Keratinocyte (primary cell): ENCODE results near the gene FAM163A. TPM values are rescaled to one million over a fixed set of nuclear protein-coding genes. Genes with fewer than 3 reads are reported as not detected.

ENCODE experiments used
- DNase-seq: peaks from one replicate; pipeline ENCODE4 v3.0.0-alpha.2; 2011; ENCODE audit warnings: low read depth, missing footprints, low spot score
- FAIRE-seq: peaks from 2 replicates; lab custom pipeline; 2011; peaks lifted over from hg19 to GRCh38; lab: Jason Lieb, UNC
- H2AFZ ChIP-seq: 2 replicates; pipeline ENCODE4 v1.6.0; 2012; ENCODE audit warnings: low read length, control low read depth, inconsistent platforms; ENCODE audit not compliant: control insufficient read depth
- H3K27ac ChIP-seq: 2 replicates; pipeline ENCODE4 v1.5.1; 2011; ENCODE audit warnings: low read length; ENCODE audit not compliant: control insufficient read depth, insufficient read depth
- H3K27me3 ChIP-seq: 3 replicates; pipeline ENCODE4 v1.6.0; 2011; ENCODE audit warnings: low read length; ENCODE audit not compliant: control insufficient read depth, insufficient read depth; ENCODE audit errors: extremely low read depth
- H3K36me3 ChIP-seq, 2 experiments: 2 replicates in 1 of 2; 3 replicates in 1 of 2; pipeline ENCODE4 v1.5.1; 2011; ENCODE audit warnings: low read length in 2 of 2, mild to moderate bottlenecking in 1 of 2; ENCODE audit not compliant: control insufficient read depth in 2 of 2, insufficient read depth in 2 of 2; ENCODE audit errors: extremely low read depth in 1 of 2
- H3K4me1 ChIP-seq: 3 replicates; pipeline ENCODE4 v1.5.1; 2011; ENCODE audit warnings: low read length; ENCODE audit not compliant: control insufficient read depth, insufficient read depth; ENCODE audit errors: extremely low read depth
- H3K4me2 ChIP-seq: 3 replicates; pipeline ENCODE4 v1.6.0; 2011; ENCODE audit warnings: low read depth, low read length; ENCODE audit not compliant: control insufficient read depth, insufficient read depth; ENCODE audit errors: extremely low read depth
- H3K4me3 ChIP-seq, 3 experiments: fragments of 200-600 bp in 1 of 3; sonication (generic) in 1 of 3; 2 replicates in 2 of 3; 3 replicates in 1 of 3; pipeline ENCODE4 v1.5.1; 2011 to 2016; ENCODE audit warnings: low read length in 3 of 3, mild to moderate bottlenecking in 3 of 3, control low read depth in 2 of 3, inconsistent platforms in 1 of 3, low read depth in 1 of 3, mixed read lengths in 1 of 3, mixed run types in 1 of 3, moderate library complexity in 1 of 3; ENCODE audit not compliant: control insufficient read depth in 2 of 3, insufficient read depth in 2 of 3; ENCODE audit errors: extremely low read depth in 1 of 3
- H3K79me2 ChIP-seq: 2 replicates; pipeline ENCODE4 v1.6.0; 2012; ENCODE audit warnings: low read length; ENCODE audit not compliant: control insufficient read depth, insufficient read depth
- H3K9ac ChIP-seq: 3 replicates; pipeline ENCODE4 v1.6.0; 2011; ENCODE audit warnings: low read length; ENCODE audit not compliant: control insufficient read depth, insufficient read depth; ENCODE audit errors: extremely low read depth
- H3K9me1 ChIP-seq: 3 replicates; pipeline ENCODE4 v1.6.0; 2011; ENCODE audit warnings: low read length; ENCODE audit not compliant: control insufficient read depth, insufficient read depth; ENCODE audit errors: extremely low read depth
- H3K9me3 ChIP-seq: 2 replicates; pipeline ENCODE4 v1.5.1; 2012; ENCODE audit warnings: low read depth, low read length; ENCODE audit not compliant: control insufficient read depth
- H4K20me1 ChIP-seq: 3 replicates; pipeline ENCODE4 v1.6.0; 2011; ENCODE audit warnings: low read length; ENCODE audit not compliant: control insufficient read depth, insufficient read depth; ENCODE audit errors: extremely low read depth
- EZH2 ChIP-seq: IDR thresholded peaks from one replicate; pipeline ENCODE4 v1.6.1; 2012; ENCODE audit warnings: inconsistent platforms, mild to moderate bottlenecking, low read length, moderate library complexity
- dilution Hi-C: fragments of 300-500 bp; cut with MboI; formaldehyde crosslinking; loops from one replicate; pipeline ENCODE4 v1.7.0; 2020; ENCODE audit warnings: low sequenced_read_pairs; ENCODE audit not compliant: extremely low pct_ligation_motif_present
- polyA plus RNA-seq, 5 experiments: library from polyadenylated mRNA; depleted of rRNA in 3 of 5; stranded (reverse) in 3 of 5; stranded (forward) in 1 of 5; unstranded in 1 of 5; fragments of >200 nt; gene quantifications; 1 replicate in 1 of 5; 2 replicates in 3 of 5; 3 replicates in 1 of 5; pipeline versions ENCODE4 v1.2.1 to v1.2.3, GENCODE V29; 2011 to 2012; ENCODE audit warnings: missing spikeins in 2 of 5, low read depth in 1 of 5, low replicate concordance in 1 of 5
- TF ChIP-seq, protein P1 (sequence below), 3 experiments: IDR thresholded peaks in 1 of 3; conservative IDR thresholded peaks in 1 of 3; optimal IDR thresholded peaks in 1 of 3; 2 replicates in 2 of 3; 3 replicates in 1 of 3; pipeline versions ENCODE3 to v1.5.1; 2011; ENCODE audit warnings: low read length in 3 of 3, mild to moderate bottlenecking in 3 of 3, moderate library complexity in 2 of 3, control low read depth in 1 of 3, inconsistent platforms in 1 of 3; ENCODE audit not compliant: insufficient read depth in 2 of 3; ENCODE audit errors: extremely low read depth in 1 of 3

Gene FAM163A
- polyA plus RNA-seq, 1 donor (not counting 4 experiments of a cell fraction or from before 2014, with no cell fraction given): not detected

DNA sequence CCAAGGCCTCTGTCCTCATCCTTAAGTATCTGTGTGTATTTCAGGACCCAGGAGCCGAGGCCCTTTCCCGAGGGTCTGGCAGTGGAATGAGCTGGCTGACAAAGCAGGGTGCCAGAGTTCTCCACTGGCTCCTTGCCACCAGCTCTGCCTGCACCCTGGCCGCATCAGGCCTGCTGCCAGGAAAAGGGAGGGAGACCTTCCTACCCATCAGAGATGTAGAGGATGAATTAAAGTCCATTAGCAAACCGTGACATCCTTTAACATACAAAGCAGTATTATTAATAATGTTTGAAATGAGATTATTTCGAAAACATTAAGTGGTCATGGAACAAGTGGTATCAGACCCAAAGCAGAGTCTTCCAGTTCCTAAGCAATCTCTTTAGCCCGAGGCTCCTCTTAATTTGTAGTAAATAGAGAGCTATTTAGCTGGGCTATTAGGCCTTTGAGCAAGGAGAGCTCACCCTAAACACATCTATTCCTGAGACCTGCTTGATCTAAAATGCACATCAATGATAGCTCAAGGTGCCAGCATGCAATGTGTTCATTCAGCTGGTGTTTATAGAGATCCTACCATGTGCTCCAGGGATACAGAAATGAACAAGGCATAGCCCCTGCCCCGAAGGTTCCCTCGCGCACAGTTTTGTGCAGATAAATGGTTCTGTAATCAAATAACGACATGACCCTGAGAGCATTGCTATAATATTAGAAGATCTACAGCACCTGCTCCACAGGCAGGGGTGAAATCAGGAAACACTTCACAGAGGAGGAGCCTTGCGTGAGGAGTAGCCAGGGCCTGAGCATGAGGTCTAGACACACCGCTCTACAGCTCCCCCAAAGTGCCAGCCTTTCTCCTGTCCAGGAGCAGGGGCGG is 44.0 kb downstream of the FAM163A start:
- TF ChIP-seq, protein P1, sequence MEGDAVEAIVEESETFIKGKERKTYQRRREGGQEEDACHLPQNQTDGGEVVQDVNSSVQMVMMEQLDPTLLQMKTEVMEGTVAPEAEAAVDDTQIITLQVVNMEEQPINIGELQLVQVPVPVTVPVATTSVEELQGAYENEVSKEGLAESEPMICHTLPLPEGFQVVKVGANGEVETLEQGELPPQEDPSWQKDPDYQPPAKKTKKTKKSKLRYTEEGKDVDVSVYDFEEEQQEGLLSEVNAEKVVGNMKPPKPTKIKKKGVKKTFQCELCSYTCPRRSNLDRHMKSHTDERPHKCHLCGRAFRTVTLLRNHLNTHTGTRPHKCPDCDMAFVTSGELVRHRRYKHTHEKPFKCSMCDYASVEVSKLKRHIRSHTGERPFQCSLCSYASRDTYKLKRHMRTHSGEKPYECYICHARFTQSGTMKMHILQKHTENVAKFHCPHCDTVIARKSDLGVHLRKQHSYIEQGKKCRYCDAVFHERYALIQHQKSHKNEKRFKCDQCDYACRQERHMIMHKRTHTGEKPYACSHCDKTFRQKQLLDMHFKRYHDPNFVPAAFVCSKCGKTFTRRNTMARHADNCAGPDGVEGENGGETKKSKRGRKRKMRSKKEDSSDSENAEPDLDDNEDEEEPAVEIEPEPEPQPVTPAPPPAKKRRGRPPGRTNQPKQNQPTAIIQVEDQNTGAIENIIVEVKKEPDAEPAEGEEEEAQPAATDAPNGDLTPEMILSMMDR (optimal IDR thresholded peaks at IDR 0.05 in 1 of 3, IDR thresholded peaks at IDR 0.05 in 1 of 3, conservative IDR thresholded peaks at IDR 0.05 in 1 of 3; ENCODE audit: extremely low read depth in 1 of 3, insufficient read depth in 2 of 3, low read length in 3 of 3): no peak
- no peak for TF ChIP-seq EZH2
- H3K36me3 ChIP-seq: no peaks in the 10 kb centered on the region
- no peaks in the 10 kb centered on the region for H3K9me3 ChIP-seq
- DNase-seq (no peak), FAIRE-seq (no peak)
- no peaks in the 10 kb centered on the region for H3K9me1 ChIP-seq
- no peaks in the 10 kb centered on the region for H4K20me1 ChIP-seq
- no peaks in the 10 kb centered on the region for H3K4me1 ChIP-seq
- H2AFZ ChIP-seq: no peak overlapping the region
- H3K79me2 ChIP-seq: no peaks in the 10 kb centered on the region
- no peak overlapping the region for H3K4me2 ChIP-seq
- peaks cover 9% of the 10 kb centered on the region for H3K27me3 ChIP-seq
- dilution Hi-C loops: no loop called here
- H3K4me3 ChIP-seq: no peak overlapping the region
- H3K9ac ChIP-seq: no peak overlapping the region
- no peak overlapping the region for H3K27ac ChIP-seq

DNA sequence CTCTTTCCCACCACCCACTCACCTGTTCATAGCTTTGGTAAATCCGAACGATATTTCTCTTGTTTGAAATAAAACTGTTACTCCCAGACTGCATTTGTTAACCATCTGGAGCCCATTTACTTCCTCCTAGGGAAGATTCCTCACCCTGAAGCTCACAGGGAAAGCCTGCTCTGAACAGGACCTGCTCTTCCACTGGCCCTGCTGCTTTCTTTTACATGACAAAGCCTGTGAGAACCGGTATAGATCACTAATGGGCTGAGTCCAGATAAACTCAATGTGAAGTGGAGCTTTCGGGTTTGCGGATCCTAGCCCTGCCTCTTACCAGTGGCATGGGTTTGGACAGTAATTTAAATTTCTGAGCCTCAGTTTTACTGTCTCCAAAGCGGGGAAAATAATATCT is 45.2 kb downstream of the FAM163A start:
- H3K36me3 ChIP-seq: no peaks in the 10 kb centered on the region
- no peak for FAIRE-seq
- TF ChIP-seq EZH2: no peak
- TF ChIP-seq, protein P1 (optimal IDR thresholded peaks at IDR 0.05 in 1 of 3, IDR thresholded peaks at IDR 0.05 in 1 of 3, conservative IDR thresholded peaks at IDR 0.05 in 1 of 3; ENCODE audit: extremely low read depth in 1 of 3, insufficient read depth in 2 of 3, low read length in 3 of 3): no peak

More for the DNA sequence above, 45.2 kb downstream of the FAM163A start:
- Histone ChIP-seq H3K4me1 (no peaks in the 10 kb centered on the region), H3K27me3 (peaks cover 8% of the 10 kb centered on the region), H3K9me3 (no peaks in the 10 kb centered on the region), H3K9me1 (no peaks in the 10 kb centered on the region), H3K4me2 (no peak overlapping the region), H3K27ac (no peak overlapping the region), H3K4me3 (no peak overlapping the region), H3K79me2 (no peaks in the 10 kb centered on the region), H2AFZ (no peak overlapping the region), H4K20me1 (no peaks in the 10 kb centered on the region), H3K9ac (no peak overlapping the region)
- no peak for DNase-seq
- dilution Hi-C loops: no loop called here
